A549 (cell line): ENCODE results near the gene CCDC9. TPM values are rescaled to one million over a fixed set of nuclear protein-coding genes. Genes with fewer than 3 reads are reported as not detected.

ENCODE experiments used
- BHLHE40 ChIP-seq: IDR thresholded peaks from 2 replicates; pipeline ENCODE4 v1.6.1; 2012; ENCODE audit warnings: low read depth, low read length, inconsistent platforms
- CBX2 ChIP-seq: fragments of 200-600 bp; sonication (generic); IDR thresholded peaks from 2 replicates; pipeline ENCODE4 v1.6.1; 2016; ENCODE audit warnings: low read depth, mild to moderate bottlenecking, borderline replicate concordance
- CHD4 ChIP-seq: fragments of 200-600 bp; sonication (generic); IDR thresholded peaks from 2 replicates; pipeline ENCODE4 v1.6.1; 2016; ENCODE audit warnings: antibody characterized with exemption, mild to moderate bottlenecking, borderline replicate concordance
- EHMT2 ChIP-seq: fragments of 200-600 bp; sonication (generic); IDR thresholded peaks from 2 replicates; pipeline ENCODE4 v1.6.1; 2016; ENCODE audit warnings: antibody characterized with exemption, low read depth, mild to moderate bottlenecking, moderate library complexity
- FOSL2 ChIP-seq, 2 experiments: fragments of 450-650 bp in 1 of 2; fragments of >200 bp in 1 of 2; sonication (Bioruptor Twin) in 1 of 2; formaldehyde crosslinking; IDR thresholded peaks; 2 replicates each; pipeline versions ENCODE4 v1.5.0 to v1.6.1; 2016 to 2020; ENCODE audit warnings: mild to moderate bottlenecking in 1 of 2, moderate library complexity in 1 of 2
- HEYL ChIP-seq: fragments of 250-450 bp; sonication (Bioruptor Pico); IDR thresholded peaks from 2 replicates; pipeline ENCODE4 v1.8.0; 2021; ENCODE audit warnings: mild to moderate bottlenecking, moderate library complexity
- HOXA7 ChIP-seq: fragments of 250-450 bp; sonication (Bioruptor Pico); IDR thresholded peaks from 2 replicates; pipeline ENCODE4 v1.5.0; 2020; ENCODE audit warnings: mild to moderate bottlenecking, moderate library complexity
- JUNB ChIP-seq: fragments of >200 bp; sonication (Bioruptor Twin); formaldehyde crosslinking; IDR thresholded peaks from 2 replicates; pipeline ENCODE4 v1.6.1; 2016
- KDM1A ChIP-seq: fragments of 200-600 bp; sonication (generic); IDR thresholded peaks from 2 replicates; pipeline ENCODE4 v1.6.1; 2016; ENCODE audit warnings: low read depth, mild to moderate bottlenecking
- KDM5A ChIP-seq: fragments of 200-600 bp; sonication (generic); IDR thresholded peaks from 2 replicates; pipeline ENCODE4 v1.6.1; 2016; ENCODE audit warnings: antibody characterized with exemption, mild to moderate bottlenecking
- MAZ ChIP-seq: fragments of 150-350 bp; IDR thresholded peaks from 2 replicates; pipeline ENCODE4 v1.6.1; 2014; ENCODE audit warnings: antibody characterized with exemption, low read depth, low read length, borderline replicate concordance
- PHF8 ChIP-seq: fragments of 200-600 bp; sonication (generic); IDR thresholded peaks from 2 replicates; pipeline ENCODE4 v1.6.1; 2016; ENCODE audit warnings: low read depth, mild to moderate bottlenecking, antibody characterized with exemption, moderate library complexity, borderline replicate concordance
- POLR2AphosphoS2 ChIP-seq: conservative IDR thresholded peaks from 2 replicates; pipeline ENCODE4 v1.6.1; 2012; ENCODE audit warnings: low read length, improper control_type of control experiment, inconsistent platforms
- RARB ChIP-seq: fragments of 250-450 bp; sonication (Bioruptor Pico); IDR thresholded peaks from 2 replicates; pipeline ENCODE4 v1.8.0; 2021; ENCODE audit warnings: mild to moderate bottlenecking, moderate library complexity
- RCOR1 ChIP-seq: fragments of 150-350 bp; IDR thresholded peaks from 2 replicates; pipeline ENCODE4 v1.6.1; 2014; ENCODE audit warnings: antibody characterized with exemption, low read length, low read depth
- SREBF2 ChIP-seq: fragments of 450-650 bp; IDR thresholded peaks from 2 replicates; pipeline ENCODE4 v1.6.1; 2014; ENCODE audit warnings: mild to moderate bottlenecking, moderate library complexity
- TFCP2L1 ChIP-seq: fragments of 250-450 bp; sonication (Bioruptor Pico); IDR thresholded peaks from 2 replicates; pipeline ENCODE4 v1.5.0; 2021; ENCODE audit warnings: mild to moderate bottlenecking
- ZNF302 ChIP-seq: fragments of 250-450 bp; sonication (Bioruptor Pico); IDR thresholded peaks from 2 replicates; pipeline ENCODE4 v1.9.0; 2021; ENCODE audit warnings: inconsistent platforms, mild to moderate bottlenecking, moderate library complexity
- ZSCAN20 ChIP-seq: fragments of 250-450 bp; sonication (Bioruptor Pico); IDR thresholded peaks from 2 replicates; pipeline ENCODE4 v1.8.0; 2022; ENCODE audit warnings: mild to moderate bottlenecking, moderate library complexity
- polyA plus RNA-seq, 4 experiments: library from polyadenylated mRNA; depleted of rRNA in 3 of 4; stranded (reverse); fragments of >200 nt; fragmentation: RNase III in 1 of 4; extraction: RNeasy Plus Mini Kit Qiagen cat#74134 plus additional on column Dnase treatment in 1 of 4; gene quantifications; 2 replicates in 3 of 4; 3 replicates in 1 of 4; pipeline ENCODE4 v1.2.3, GENCODE V29; 2011 to 2017
- TF ChIP-seq, protein P1 (sequence below): IDR thresholded peaks from 2 replicates; pipeline ENCODE4 v1.6.1; 2012
- TF ChIP-seq, protein P2 (sequence below): fragments of 450-650 bp; IDR thresholded peaks from 2 replicates; pipeline ENCODE4 v1.6.1; 2014; ENCODE audit warnings: antibody characterized with exemption
- TF ChIP-seq, protein P3 (sequence below): fragments of >200 bp; sonication (Bioruptor Twin); formaldehyde crosslinking; IDR thresholded peaks from 3 replicates; pipeline ENCODE4 v1.5.1; 2016
- TF ChIP-seq, protein P4 (sequence below): fragments of 150-350 bp; IDR thresholded peaks from 2 replicates; pipeline ENCODE4 v1.6.1; 2014; ENCODE audit warnings: low read depth, mild to moderate bottlenecking, low read length
- TF ChIP-seq, protein P5 (sequence below): fragments of >200 bp; sonication (Bioruptor Twin); formaldehyde crosslinking; IDR thresholded peaks from 3 replicates; pipeline ENCODE4 v1.6.1; 2016

Gene CCDC9
- polyA plus RNA-seq, 2 of the 4 experiments (the other 2 are of a cell fraction), result 9.4 to 24.6 TPM

DNA sequence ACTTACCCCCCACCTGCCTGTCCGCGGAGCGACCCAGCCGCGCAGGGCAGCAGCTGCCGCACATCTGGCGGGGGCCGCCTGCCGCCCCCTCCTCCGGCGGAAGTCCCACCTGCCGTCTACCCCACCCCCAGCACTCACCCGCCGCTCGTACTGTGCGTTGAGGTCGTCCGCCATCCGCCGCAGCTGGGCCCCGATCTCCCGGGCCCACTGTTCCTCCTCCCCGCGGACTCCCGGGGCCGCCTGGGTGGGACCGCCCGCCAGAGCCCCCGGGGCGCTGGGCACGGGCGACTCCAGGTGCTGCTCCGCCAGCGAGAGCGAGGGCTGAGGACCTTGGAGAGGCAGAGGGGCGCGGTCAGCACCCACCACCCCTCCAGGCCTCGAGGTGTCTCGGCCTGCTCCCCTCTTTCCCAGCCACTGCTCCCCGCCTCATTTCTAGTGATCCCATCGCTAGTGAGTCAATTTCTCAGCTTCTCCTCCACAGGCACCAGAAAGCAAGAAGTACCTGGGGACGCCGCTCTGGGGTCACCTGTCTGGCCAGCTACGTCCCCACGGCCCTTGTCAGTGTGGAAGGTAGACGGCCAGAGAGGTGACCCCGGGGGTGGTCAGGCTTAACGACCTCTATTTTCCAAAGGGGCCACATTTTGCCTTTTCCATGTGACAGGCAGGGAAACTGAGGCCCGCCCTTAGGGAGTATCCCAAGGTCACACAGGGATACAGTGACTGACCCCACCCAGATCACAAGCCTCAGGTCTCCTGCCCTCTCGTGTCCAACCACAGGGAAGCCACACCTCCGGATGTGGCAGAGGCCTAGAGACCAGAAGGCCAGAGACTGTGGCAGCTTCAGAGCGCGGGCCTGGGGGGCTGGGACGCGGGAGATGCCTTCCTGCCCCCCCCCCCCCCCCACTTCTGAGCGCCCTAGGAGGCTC, 29.6 kb upstream of the CCDC9 start (continued):
- TF ChIP-seq HEYL (CRISPR knock-in tag), result peak; percentile 80
- TF ChIP-seq, protein P1, sequence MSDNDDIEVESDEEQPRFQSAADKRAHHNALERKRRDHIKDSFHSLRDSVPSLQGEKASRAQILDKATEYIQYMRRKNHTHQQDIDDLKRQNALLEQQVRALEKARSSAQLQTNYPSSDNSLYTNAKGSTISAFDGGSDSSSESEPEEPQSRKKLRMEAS, result peak; percentile 5
- no peak for TF ChIP-seq JUNB
- no peak; the same call in 1 of the 2 replicates for TF ChIP-seq ZNF302 (CRISPR knock-in tag)
- TF ChIP-seq CHD4, result no peak
- TF ChIP-seq EHMT2, result no peak
- TF ChIP-seq, protein P2, sequence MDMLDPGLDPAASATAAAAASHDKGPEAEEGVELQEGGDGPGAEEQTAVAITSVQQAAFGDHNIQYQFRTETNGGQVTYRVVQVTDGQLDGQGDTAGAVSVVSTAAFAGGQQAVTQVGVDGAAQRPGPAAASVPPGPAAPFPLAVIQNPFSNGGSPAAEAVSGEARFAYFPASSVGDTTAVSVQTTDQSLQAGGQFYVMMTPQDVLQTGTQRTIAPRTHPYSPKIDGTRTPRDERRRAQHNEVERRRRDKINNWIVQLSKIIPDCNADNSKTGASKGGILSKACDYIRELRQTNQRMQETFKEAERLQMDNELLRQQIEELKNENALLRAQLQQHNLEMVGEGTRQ, result peak; percentile 48
- TF ChIP-seq, protein P3, sequence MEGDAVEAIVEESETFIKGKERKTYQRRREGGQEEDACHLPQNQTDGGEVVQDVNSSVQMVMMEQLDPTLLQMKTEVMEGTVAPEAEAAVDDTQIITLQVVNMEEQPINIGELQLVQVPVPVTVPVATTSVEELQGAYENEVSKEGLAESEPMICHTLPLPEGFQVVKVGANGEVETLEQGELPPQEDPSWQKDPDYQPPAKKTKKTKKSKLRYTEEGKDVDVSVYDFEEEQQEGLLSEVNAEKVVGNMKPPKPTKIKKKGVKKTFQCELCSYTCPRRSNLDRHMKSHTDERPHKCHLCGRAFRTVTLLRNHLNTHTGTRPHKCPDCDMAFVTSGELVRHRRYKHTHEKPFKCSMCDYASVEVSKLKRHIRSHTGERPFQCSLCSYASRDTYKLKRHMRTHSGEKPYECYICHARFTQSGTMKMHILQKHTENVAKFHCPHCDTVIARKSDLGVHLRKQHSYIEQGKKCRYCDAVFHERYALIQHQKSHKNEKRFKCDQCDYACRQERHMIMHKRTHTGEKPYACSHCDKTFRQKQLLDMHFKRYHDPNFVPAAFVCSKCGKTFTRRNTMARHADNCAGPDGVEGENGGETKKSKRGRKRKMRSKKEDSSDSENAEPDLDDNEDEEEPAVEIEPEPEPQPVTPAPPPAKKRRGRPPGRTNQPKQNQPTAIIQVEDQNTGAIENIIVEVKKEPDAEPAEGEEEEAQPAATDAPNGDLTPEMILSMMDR, result peak; percentile 0; the same call in 1 of the 3 replicates
- TF ChIP-seq ZSCAN20 (CRISPR knock-in tag), result peak; percentile 47; the same call in 1 of the 2 replicates
- TF ChIP-seq, protein P4, sequence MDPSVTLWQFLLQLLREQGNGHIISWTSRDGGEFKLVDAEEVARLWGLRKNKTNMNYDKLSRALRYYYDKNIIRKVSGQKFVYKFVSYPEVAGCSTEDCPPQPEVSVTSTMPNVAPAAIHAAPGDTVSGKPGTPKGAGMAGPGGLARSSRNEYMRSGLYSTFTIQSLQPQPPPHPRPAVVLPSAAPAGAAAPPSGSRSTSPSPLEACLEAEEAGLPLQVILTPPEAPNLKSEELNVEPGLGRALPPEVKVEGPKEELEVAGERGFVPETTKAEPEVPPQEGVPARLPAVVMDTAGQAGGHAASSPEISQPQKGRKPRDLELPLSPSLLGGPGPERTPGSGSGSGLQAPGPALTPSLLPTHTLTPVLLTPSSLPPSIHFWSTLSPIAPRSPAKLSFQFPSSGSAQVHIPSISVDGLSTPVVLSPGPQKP, result no peak
- peak; percentile 86 for TF ChIP-seq RARB (CRISPR knock-in tag)
- peak; percentile 61 for TF ChIP-seq PHF8
- TF ChIP-seq TFCP2L1 (CRISPR knock-in tag), result peak; percentile 94
- TF ChIP-seq HOXA7 (CRISPR knock-in tag), result peak; percentile 75; the same call in 1 of the 2 replicates
- TF ChIP-seq, protein P5, sequence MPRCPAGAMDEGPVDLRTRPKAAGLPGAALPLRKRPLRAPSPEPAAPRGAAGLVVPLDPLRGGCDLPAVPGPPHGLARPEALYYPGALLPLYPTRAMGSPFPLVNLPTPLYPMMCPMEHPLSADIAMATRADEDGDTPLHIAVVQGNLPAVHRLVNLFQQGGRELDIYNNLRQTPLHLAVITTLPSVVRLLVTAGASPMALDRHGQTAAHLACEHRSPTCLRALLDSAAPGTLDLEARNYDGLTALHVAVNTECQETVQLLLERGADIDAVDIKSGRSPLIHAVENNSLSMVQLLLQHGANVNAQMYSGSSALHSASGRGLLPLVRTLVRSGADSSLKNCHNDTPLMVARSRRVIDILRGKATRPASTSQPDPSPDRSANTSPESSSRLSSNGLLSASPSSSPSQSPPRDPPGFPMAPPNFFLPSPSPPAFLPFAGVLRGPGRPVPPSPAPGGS, result peak; percentile 48; the same call in 1 of the 3 replicates
- TF ChIP-seq RCOR1, result no peak
- TF ChIP-seq MAZ, result no peak
- TF ChIP-seq CBX2, result no peak
- TF ChIP-seq KDM5A, result no peak
- peak; percentile 10 for TF ChIP-seq POLR2AphosphoS2
- no peak for TF ChIP-seq KDM1A
- no peak for TF ChIP-seq FOSL2 (IDR thresholded peaks at IDR 0.05)
- TF ChIP-seq FOSL2 (CRISPR knock-in tag; IDR thresholded peaks at IDR 0.05), result no peak
- TF ChIP-seq SREBF2, result no peak
- no peak for TF ChIP-seq BHLHE40
- TF ChIP-seq, all 56 proteins: peak for 23
